ENCODE results near the gene BCL6B.

- no peak for TF ChIP-seq CTCF (conservative IDR thresholded peaks at IDR 0.05; ENCODE audit: low read depth in 2 of 2)
- TF ChIP-seq EZH2phosphoT487 (IDR thresholded peaks at IDR 0.05; ENCODE audit: unreplicated experiment), result no peak
- TF ChIP-seq REST (IDR thresholded peaks at IDR 0.05; ENCODE audit: unreplicated experiment), result no peak
- TF ChIP-seq ZNF331 (CRISPR knock-in tag; IDR thresholded peaks at IDR 0.05; ENCODE audit: low read depth), result no peak
- no peak for TF ChIP-seq CREB1 (CRISPR knock-in tag; IDR thresholded peaks at IDR 0.05; ENCODE audit: low read depth)
- TF ChIP-seq EZH2 (IDR thresholded peaks at IDR 0.05; ENCODE audit: low read depth, unreplicated experiment), result no peak
- TF ChIP-seq POLR2AphosphoS5 (IDR thresholded peaks at IDR 0.05; ENCODE audit: low read depth), result no peak
- TF ChIP-seq ETS1 (IDR thresholded peaks at IDR 0.05), result no peak
Observed at GRCh38 chr17:7010523-7010922, 12.3 kb upstream of the BCL6B start.

Data from GM23338 (cell line).